GM19395 (cell line): ENCODE data around the gene WBP1.
"Not testable (repeated sequence)": the region's sequence is repeated elsewhere in the genome, so short reads cannot be mapped to it uniquely, and the experiment has no call there.

Experiments used
- ATAC-seq: cut with Tn5 transposase; IDR thresholded peaks from one replicate; pipeline ENCODE4 v1.9.1; 2021; ENCODE audit warnings: mild to moderate bottlenecking, moderate library complexity; ENCODE audit not compliant: unreplicated experiment

The WBP1 gene

GRCh38 chr2:74458132-74458937 lies at the start of gene WBP1:
TSS of gene WBP1 (plus strand) at chr2:74458438. CDS start at chr2:74458603, 165 bp downstream.
- peak; percentile 84 for ATAC-seq

DNA sequence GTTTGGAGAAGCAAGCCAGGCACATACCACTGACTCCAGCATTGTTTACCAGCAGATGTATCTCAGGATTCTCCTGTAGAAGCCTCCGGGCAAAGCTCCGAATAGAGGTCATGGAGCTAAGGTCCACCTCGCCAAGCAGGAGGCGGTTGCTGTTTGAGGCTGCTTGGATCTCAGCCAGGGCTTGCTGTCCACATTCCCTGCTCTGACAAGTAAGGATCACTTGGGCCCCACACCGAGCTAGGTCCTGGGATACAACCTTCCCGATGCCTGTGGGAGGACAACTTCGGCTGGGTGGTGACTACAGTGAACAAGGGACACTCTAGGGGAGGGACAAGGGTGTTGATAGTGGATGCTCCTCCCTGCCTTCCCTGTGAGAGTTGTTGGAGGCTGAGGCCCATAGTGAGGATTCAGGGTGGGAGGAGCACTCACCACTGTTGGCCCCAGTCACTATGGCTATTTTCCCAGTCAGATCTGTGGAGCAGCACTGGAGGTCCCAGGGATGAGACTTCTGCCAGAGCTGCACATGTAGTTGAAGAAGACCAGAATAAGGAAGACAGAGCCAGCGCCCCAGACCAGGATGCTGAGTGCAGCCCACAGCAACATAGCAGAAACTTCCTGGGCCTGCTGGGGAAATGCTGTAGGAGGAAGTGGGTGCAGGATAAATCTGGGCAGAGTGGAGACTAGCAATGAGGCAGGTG lies 45.1 kb upstream of the WBP1 start:
- ATAC-seq, result no peak

DNA sequence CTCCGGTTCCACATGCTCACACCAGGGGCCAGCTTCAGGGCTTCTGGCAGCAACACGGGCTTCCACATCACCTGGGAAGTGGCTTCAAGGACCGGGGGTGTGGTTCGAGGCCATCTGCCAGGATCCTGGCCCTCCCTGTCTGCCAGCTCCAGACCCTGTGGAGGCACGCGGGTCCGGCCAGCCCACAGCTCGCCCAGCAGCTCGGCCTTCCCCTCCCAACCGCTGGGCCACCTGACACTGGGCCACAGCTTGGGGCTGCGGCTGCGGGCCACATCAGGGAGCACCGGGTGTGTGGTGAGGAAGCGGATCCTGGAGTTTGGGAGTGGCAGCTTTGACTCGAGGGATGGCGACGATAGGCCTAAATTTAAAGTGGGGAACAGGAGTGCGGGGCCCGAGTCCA lies 43.8 kb upstream of the WBP1 start:
- ATAC-seq, result no peak

GRCh38 chr2:74414881-74415761 lies 43.1 kb upstream of the WBP1 start:
- no peak for ATAC-seq

GRCh38 chr2:74415762-74416395 lies 42.4 kb upstream of the WBP1 start:
- no peak for ATAC-seq

DNA sequence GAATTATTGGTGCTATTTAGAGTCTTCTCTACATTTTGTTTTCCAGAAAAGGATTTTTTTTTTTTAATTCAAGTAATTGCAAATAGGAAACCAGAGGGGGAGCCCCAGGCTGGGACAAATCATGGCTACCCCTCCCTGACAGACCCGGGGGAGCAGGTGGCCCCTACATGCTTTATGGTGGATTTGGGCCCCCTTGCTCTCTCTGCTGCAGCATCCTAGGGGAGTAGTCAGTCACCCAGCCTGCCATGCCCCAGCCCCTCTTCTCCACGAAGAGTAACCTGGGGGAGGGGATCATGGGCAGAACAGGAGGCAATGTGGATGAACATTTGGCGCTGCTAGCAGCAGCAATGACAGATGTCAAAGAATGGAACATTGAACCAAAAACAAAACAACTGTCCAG lies 41.5 kb upstream of the WBP1 start:
- no peak for ATAC-seq

DNA sequence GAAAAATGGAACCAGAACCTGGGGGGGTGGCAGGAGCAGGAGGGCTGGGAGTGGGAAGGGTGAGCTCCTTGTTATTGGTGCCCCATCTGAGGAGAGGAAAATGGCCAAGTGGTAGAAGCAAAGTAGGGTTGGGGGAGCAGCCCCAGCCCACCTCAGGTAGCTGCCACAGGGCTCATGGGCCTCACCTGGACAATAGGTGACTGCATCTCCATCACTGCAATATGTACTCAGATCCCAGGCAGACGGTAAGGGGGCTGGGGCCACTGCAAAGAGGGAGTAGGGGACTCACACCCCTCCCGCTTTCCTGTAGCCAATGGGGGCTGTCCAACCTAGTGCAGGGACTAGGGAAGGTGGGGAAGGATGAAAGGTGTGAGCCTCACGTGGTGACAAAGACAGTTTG lies 41.0 kb upstream of the WBP1 start:
- no peak for ATAC-seq

DNA sequence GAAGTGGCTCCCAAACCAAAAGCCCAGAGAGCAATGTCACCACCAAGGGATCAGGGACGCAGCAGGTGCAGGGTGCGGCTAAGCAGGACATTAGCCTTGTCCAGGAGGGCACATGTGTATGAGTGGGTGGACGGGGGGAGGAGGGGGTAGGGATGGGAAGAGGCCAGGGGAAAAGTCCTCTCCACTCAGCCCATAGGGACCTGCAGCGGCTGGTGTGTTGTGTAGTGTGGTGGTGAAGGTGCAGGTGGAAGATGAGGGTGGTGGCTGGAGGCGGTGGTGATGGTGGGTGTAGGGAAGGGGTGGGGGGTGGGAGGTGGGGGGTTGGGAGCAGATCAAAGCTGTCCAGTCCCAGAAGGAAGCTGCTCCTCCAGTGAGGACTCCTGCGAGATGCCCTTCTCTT lies 40.5 kb upstream of the WBP1 start:
- ATAC-seq, result no peak

DNA sequence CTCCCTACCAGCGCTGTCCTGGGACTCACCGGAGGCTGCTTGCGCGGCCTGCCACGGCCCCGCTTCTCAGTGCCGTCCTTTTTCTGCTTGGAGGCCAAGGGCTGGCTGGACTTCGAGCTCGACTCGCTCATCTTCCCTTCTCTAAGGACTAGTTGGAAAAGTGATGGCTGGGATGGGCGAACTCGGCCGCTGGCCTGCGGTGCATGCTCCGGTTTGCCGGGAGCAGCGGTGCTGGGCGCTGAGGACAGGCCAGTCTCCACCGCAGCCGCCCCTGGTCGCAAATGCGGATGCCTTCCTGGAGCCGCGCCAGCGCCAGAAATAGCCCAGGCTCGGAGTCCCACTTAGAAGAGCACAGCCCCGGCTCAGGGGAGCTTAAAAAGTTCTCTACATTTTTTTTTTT lies 39.9 kb upstream of the WBP1 start:
- ATAC-seq, result no peak

DNA sequence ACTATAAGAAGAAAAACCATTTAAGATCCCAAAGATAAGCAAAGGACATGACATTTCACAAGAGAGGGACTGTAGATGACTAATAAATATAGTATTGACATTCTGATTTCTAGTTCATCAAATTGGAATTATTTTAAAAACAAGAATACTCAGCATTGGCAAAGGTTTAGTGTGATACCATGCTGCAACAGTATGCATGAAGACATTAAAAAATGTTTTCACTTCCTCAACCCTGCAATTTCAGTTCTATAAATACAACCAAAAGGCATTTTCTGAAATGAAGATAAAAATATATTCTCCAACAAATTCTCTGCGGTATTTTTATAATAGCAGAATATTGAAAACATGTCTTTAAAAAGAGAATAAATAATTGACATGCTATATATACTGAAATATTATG lies 38.9 kb upstream of the WBP1 start:
- no peak for ATAC-seq

GRCh38 chr2:74420006-74420405 lies 38.2 kb upstream of the WBP1 start:
- no peak for ATAC-seq

GRCh38 chr2:74420443-74421103 lies 37.7 kb upstream of the WBP1 start:
- not testable (repeated sequence) for ATAC-seq

GRCh38 chr2:74421221-74421870 lies 36.9 kb upstream of the WBP1 start, which contains the start of the genes C2orf81 and WDR54:
TSS of gene C2orf81 (minus strand) at chr2:74421619. CDS start at chr2:74421560, 59 bp downstream.
TSS of gene WDR54 (plus strand) at chr2:74421730. CDS start at chr2:74422154, 424 bp downstream.
- peak; percentile 88 for ATAC-seq

- no peak for ATAC-seq
Measured at GRCh38 chr2:74423231-74424095, 34.8 kb upstream of the WBP1 start.

DNA sequence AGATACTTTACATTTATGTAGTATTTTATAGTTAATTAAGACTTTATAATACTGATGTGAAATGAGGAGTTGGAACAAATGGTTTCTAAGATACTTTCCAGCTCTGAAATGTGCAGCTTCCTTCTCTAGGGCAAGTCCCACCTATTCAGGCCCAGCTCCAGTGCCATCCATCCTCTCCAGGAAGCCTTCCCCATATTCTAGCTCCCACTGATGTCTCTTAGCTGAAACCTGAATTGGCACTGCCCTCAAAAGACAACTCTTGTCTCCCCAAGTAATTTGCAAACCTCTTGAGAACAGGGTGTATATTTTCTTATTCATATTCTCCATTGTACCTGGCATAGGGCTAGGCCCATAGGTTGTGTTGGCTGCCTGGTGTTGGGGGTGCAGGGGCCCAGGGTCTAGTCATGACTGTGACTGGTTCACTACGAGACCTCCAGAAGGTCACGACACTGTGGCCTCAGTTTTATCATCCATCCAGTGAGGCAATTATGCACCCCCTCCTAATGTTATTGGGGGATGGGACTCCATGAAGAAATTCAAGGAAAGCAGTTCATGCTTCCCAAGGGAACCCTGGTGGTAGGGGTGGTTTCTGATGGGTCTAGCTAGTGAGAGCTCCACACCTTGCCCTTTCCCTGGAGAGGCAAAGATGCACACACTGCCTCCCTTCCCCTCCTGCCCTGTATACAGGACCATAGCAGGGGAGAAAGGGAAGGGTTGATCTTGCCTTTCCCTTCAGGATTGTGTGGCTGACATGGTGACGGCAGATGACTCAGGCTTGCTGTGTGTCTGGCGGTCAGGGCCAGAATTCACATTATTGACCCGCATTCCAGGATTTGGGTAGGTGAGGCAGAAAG lies 33.9 kb upstream of the WBP1 start:
- no peak for ATAC-seq

DNA sequence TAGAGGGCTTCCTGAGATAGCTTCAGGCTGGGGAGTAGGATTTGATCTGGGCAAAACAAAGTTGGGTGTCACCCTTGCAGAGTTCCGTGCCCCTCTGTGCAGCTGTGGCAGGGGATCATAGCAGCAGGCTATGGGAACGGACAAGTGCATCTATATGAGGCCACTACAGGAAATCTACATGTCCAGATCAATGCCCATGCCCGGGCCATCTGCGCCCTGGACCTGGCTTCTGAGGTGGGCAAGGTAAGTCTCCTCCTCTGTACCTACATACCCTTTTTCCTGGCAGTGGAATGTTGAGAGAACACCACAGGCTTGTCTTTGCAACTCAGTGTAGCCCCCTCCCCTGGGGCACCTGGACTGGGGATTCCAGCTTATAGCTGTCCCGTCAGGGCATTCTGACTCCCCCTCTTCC lies 33.2 kb upstream of the WBP1 start:
- no peak for ATAC-seq

GRCh38 chr2:74425523-74425922 lies 32.7 kb upstream of the WBP1 start:
- no peak for ATAC-seq
